GM03348 (cell line): Measurements from ENCODE around the gene DMC1.
"Not testable (repeated sequence)": the region's sequence is repeated elsewhere in the genome, so short reads cannot be mapped to it uniquely, and the experiment has no call there.

Experiments used
- DNase-seq: peaks from one replicate; pipeline ENCODE4 v3.0.0; 2012; ENCODE audit warnings: low spot score

DMC1 gene

DNA sequence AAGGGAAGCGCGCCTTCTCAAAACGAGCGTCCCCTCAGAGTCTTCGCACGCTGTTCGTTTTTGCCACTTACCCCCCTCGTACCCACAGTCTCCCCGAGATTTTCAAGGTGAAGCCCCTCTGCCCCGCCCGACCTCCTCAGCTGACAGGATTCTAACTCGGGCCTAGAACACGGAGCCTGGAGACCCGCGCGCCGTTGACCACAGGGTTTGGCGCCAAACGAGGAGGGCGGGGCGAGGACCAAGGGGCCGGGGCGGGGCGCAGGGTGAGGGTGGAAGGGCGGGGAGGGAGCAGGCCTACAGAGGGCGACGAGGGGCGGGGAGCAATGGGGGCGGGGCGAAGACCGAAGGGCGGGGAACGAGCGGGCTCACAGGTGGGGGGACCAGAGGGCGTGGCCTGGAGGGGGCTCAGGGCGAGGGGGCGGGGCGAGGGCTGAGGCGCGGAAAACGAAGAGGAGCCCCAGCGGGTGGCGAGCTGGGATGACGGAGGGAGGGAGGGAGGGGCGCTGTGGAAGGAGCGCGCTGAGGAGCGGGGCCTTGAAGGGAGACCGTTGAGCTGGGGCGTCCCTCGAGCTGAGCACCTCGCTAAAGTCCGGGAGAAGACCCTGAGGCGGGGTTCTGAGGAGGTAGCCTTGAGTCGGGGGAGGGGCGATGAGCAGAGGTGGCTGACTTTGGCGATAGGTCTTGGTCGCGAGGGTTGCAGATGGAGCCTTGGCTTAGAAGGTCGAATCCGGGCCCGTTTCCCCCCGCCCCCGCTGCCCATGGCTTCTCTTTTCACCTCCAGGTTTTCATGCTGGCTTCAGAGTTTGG is at the start of gene DMC1:
TSS of gene DMC1 (minus strand) at position 212 of the 807 bp plus-strand sequence. CDS start 1,927 bp downstream, outside the sequence.
- DNase-seq: peak; percentile 97

DNA sequence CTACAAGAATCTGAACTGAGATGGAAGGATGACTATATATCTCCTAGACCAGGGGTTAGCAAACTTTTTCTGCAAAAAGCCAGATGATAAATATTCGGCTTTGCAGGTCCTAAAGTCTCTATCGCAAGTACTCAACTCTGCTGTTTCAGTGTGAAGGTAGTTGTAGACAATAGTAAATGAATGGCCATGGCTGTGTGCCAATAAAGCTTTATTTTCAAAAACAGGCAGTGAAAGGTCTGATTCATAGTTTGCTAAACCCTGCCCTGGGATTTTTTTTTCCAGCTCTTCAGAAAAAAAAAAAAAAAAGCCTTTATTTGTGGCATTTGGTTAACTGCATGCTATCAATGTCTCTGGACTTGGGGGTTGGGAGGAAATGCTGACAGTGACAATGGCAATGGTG is 48.7 kb upstream of the DMC1 start:
- DNase-seq: no peak

- no peak for DNase-seq
These were observed 48.3 kb upstream of the DMC1 start for GRCh38 chr22:38618258-38618657.

DNA sequence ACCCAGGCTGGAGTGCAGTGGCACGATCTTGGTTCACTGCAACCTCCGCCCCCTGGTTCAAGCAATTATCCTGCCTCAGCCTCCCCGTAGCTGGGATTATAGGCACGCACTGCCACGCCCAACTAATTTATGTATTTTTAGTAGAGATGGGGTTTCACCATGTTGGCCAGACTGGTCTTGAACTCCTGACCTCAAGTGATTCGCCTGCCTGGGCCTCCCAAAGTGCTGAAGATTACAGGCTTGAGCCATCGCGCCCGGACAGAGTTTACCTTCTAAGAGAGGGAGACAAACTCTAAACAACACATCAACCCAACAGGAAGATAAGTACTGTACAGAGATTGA is 45.1 kb upstream of the DMC1 start:
- not testable (repeated sequence) for DNase-seq

DNA sequence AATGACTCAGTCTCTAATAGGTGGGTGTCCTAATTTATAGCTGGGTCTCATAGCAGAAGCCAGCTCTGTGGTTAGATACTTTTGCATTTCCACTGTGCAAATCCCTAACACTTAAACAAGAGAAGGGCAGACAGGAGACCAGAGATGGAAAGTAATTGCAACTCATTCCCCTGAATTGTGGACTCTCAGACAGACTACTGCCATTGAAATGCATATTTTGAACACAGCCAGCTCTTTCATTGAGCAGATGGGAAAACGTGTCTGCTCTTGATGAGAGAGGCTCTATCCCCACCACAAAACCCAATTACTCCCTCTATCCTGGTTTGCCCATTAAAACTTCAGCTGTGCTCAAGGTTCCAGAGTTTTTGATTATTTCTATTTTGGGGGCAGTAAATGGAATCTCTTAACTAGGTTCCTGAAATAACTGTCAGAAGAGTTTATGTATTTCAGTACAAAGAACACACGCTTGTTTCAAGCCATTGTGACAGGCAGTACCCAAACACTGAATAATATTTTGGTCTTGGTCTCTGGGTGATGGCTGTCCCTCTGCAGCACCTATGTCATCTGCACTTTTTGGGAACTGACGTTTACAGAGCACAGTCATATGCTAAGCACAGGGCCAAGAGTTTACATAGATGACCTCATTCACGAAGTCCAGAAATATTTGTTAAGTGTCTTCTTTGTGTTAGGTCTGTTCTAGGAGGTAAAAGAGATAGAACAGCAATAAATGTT is 44.5 kb upstream of the DMC1 start:
- DNase-seq: no peak

DNA sequence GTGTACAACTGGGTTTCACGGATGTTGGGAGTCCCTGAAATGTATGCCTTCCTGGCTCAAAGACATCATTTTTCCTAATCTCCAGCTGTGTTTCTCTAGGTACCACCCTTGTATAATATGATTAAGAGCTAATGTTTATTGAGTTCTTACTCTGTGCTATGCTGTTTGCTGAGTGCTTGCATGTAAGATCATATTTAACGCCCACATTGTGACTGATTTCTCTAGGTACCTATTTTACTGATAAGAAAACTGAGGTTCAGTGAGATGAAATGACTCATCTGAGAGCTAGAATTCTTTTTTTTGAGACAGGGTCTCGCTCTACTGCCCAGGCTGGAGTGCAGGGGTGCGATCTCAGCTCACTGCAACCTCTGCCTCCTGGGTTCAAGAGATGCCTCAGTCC is 43.6 kb upstream of the DMC1 start:
- DNase-seq: no peak

- DNase-seq: no peak
These were observed 42.4 kb upstream of the DMC1 start for GRCh38 chr22:38612217-38613006.

GRCh38 chr22:38611559-38611958 is 41.6 kb upstream of the DMC1 start:
- no peak for DNase-seq

DNA sequence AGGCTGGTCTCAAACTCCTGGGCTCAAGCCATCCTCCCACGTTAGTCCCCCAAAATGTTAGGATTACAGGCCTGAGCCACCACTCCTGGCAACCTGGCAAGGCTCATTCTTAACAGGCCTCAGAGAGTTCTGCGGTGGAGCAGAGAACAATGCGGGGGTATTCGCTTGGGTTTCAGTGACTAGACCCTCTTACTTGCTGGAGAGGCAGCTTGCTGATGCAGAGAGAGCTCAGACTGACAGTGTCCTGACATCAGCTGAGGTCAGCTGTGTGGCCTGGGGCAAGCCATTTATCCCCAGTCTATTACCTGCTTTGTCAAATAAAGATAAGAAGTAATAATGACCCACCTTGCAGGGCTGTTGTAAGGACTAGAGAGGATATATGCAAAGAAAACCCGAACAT is 40.3 kb upstream of the DMC1 start:
- DNase-seq: no peak

GRCh38 chr22:38608992-38609750 is 39.2 kb upstream of the DMC1 start:
- no peak for DNase-seq

GRCh38 chr22:38607680-38608079 is 37.7 kb upstream of the DMC1 start:
- DNase-seq: no peak

DNA sequence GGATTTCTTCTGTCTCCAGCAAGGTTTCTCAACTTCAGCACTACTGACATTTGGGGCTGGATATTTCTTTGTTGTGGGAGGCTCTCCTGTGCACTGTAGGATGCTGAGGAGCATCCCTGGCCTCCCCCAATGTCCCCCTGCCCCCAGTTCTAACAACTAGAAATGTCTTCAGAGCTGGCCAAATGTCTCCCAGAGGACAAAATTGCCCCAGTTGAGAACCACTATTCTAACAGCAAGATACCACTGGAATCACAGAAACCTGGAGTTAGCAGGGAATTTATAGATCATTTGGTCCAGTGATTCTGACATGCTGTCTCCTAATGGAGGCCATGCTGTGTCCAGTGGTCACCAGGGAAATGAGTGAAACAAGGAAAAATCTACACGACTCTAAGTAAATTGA is 32.2 kb upstream of the DMC1 start:
- no peak for DNase-seq

DNA sequence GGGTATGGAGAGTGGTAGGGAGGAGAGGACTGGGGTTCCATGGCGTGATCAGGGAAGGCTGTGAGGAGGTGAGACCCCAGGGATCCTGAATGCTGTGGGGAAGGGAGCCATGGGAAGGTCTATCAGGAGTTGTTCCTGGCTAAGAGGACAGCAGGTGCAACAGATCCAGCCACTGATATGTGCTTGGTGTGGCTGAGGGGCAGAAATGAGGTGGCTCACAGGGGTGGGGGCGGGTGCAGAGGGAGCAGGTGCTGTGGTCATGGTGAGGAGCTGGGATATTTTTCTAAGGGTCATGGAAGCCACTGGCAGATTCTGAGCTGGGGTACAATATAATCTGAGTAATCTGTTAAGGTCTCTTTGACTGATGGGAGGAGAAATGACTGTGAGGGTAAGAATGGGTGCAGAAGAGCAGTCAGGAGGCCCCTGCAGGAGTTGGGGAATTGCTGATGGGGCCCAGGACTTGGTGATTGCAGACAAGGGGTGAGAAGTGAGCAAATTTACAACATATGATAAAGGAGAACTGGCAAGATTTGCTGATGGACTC is 31.3 kb upstream of the DMC1 start:
- no peak for DNase-seq

GRCh38 chr22:38599466-38599865 is 29.5 kb upstream of the DMC1 start:
- DNase-seq: no peak

GRCh38 chr22:38582923-38583322 is 12.9 kb upstream of the DMC1 start:
- not testable (repeated sequence) for DNase-seq

GRCh38 chr22:38578505-38578904 is 8.5 kb upstream of the DMC1 start:
- DNase-seq: no peak

- DNase-seq: peak; percentile 73
These were observed 2.1 kb upstream of the DMC1 start for GRCh38 chr22:38572065-38572464.

GRCh38 chr22:38570779-38571364 is 889 bp upstream of the DMC1 start:
- peak; percentile 51 for DNase-seq

GRCh38 chr22:38569181-38569971 is 607 bp downstream of the DMC1 start:
- no peak for DNase-seq

GRCh38 chr22:38567531-38568285 is 2.3 kb downstream of the DMC1 start:
- DNase-seq: no peak
